Measurements from ENCODE around the gene ASTN2. TPM values are rescaled to one million over a fixed set of nuclear protein-coding genes. Genes with fewer than 3 reads are reported as not detected.

Gene ASTN2
- total RNA-seq, 1 donor from 2014 or later, result 13.6 TPM

DNA sequence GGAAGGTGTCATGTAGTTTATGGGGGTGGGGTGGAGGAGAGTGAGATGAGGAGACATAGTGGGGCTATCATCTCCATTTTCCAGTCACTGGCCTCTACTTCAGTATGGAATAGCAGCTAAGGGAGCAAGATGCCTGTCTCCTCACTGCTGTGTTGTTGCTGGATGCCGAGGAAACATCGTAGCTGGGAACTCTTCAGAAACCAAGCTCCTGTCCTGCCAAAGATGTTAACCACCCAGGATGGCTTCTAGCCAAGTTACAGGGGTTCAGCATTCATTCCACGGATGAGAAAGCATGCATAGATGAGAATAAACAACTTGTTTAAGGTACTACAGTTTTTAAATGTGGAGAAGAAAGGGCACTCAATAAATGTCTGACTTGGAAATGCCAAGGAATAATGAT lies 226.5 kb downstream of the ASTN2 start:
- Histone ChIP-seq H3K4me1 (ENCODE audit: insufficient read depth, low read length) (no peaks in the 10 kb centered on the region), H3K27ac (ENCODE audit: low read depth, low read length) (no peak overlapping the region), H3K27me3 (ENCODE audit: insufficient read depth, low read length) (no peaks in the 10 kb centered on the region), H3K36me3 (ENCODE audit: insufficient read depth, low read length) (no peaks in the 10 kb centered on the region), H3K4me3 (ENCODE audit: insufficient read depth, low read depth, low read length) (no peak overlapping the region), H3K4me2 (ENCODE audit: low read length) (no peak overlapping the region), H4K20me1 (ENCODE audit: insufficient read depth, low read length) (no peaks in the 10 kb centered on the region), H3K9me3 (ENCODE audit: insufficient read depth, low read depth, low read length) (no peaks in the 10 kb centered on the region), H3K79me2 (ENCODE audit: insufficient read depth, low read length) (no peaks in the 10 kb centered on the region), H3K9ac (ENCODE audit: low read length) (no peak overlapping the region), H2AFZ (ENCODE audit: low read depth, low read length) (no peak overlapping the region)
- TF ChIP-seq EZH2 (IDR thresholded peaks at IDR 0.05; ENCODE audit: insufficient read depth, low read length) (no peak), CTCF (IDR thresholded peaks at IDR 0.05; ENCODE audit: insufficient read depth, low read depth, low read length) (no peak)
- Mint-ChIP-seq H3K4me1 (ENCODE audit: low read depth, unreplicated experiment) (peaks cover 17% of the 10 kb centered on the region), H3K36me3 (ENCODE audit: low read depth, unreplicated experiment) (no peaks in the 10 kb centered on the region), H3K9me3 (ENCODE audit: unreplicated experiment) (peaks cover 6% of the 10 kb centered on the region), H3K4me3 (ENCODE audit: unreplicated experiment) (no peak overlapping the region), H3K27me3 (ENCODE audit: low read depth, unreplicated experiment) (no peaks in the 10 kb centered on the region), H3K27ac (ENCODE audit: unreplicated experiment) (no peak overlapping the region)
- DNase-seq (ENCODE audit: low read depth) (no peak), FAIRE-seq (no peak)

DNA sequence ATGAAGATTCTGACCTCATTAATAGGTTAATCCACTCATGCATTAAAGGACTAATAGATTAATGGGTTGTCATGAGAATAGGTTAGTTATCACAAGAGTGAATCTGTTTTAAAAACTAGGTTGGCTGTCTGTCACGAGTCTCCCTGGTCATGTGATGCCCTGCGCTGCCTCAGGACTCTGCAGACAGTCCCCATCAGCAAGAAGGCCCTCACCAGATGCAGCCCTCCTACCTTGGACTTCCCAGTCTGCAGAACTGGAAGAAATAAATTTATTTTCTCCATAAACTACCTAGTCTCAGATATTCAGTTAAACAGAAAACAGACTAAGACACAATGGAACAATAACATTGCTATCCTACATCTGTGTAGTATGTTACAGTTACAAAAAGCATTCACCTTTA lies 227.4 kb downstream of the ASTN2 start:
- H3K9me3 ChIP-seq (ENCODE audit: insufficient read depth, low read depth, low read length), result no peaks in the 10 kb centered on the region
- H3K4me2 ChIP-seq (ENCODE audit: low read length), result no peak overlapping the region
- H3K27me3 ChIP-seq (ENCODE audit: insufficient read depth, low read length), result no peaks in the 10 kb centered on the region
- FAIRE-seq, result no peak
- Mint-ChIP-seq H3K4me1 (ENCODE audit: low read depth, unreplicated experiment) (peaks cover 17% of the 10 kb centered on the region), H3K9me3 (ENCODE audit: unreplicated experiment) (peaks cover 2% of the 10 kb centered on the region), H3K27me3 (ENCODE audit: low read depth, unreplicated experiment) (no peaks in the 10 kb centered on the region), H3K4me3 (ENCODE audit: unreplicated experiment) (no peak overlapping the region), H3K36me3 (ENCODE audit: low read depth, unreplicated experiment) (no peaks in the 10 kb centered on the region), H3K27ac (ENCODE audit: unreplicated experiment) (no peak overlapping the region)
- no peaks in the 10 kb centered on the region for H3K36me3 ChIP-seq (ENCODE audit: insufficient read depth, low read length)
- H3K4me3 ChIP-seq (ENCODE audit: insufficient read depth, low read depth, low read length), result no peak overlapping the region
- no peaks in the 10 kb centered on the region for H3K79me2 ChIP-seq (ENCODE audit: insufficient read depth, low read length)
- no peak overlapping the region for H2AFZ ChIP-seq (ENCODE audit: low read depth, low read length)
- no peaks in the 10 kb centered on the region for H3K4me1 ChIP-seq (ENCODE audit: insufficient read depth, low read length)
- no peaks in the 10 kb centered on the region for H4K20me1 ChIP-seq (ENCODE audit: insufficient read depth, low read length)
- H3K27ac ChIP-seq (ENCODE audit: low read depth, low read length), result no peak overlapping the region
- H3K9ac ChIP-seq (ENCODE audit: low read length), result no peak overlapping the region
- DNase-seq (ENCODE audit: low read depth), result no peak
- TF ChIP-seq EZH2 (IDR thresholded peaks at IDR 0.05; ENCODE audit: insufficient read depth, low read length) (no peak), CTCF (IDR thresholded peaks at IDR 0.05; ENCODE audit: insufficient read depth, low read depth, low read length) (no peak)

DNA sequence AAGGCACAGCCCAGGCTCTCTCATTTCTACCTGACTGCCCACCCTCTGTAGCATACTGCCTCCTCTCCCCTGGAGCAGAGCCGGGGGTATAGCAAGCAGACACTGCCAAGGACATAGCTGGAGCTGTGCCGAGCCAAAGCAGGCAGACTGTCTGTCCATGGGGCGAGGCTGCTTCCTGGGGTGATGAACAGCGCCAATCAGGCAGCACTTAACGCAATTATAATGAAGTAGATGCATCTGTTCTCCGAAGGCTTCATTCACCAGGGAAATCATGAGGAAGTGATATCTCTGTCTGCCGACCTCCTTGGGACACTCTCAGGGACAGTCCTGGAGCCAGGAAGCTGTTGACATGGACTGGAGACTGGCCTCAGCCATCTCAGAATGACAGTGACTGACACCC lies 230.7 kb downstream of the ASTN2 start:
- H3K27me3 ChIP-seq (ENCODE audit: insufficient read depth, low read length), result no peaks in the 10 kb centered on the region
- DNase-seq (ENCODE audit: low read depth) (no peak), FAIRE-seq (no peak)
- no peak overlapping the region for H3K4me2 ChIP-seq (ENCODE audit: low read length)
- no peak overlapping the region for H3K27ac Mint-ChIP-seq (ENCODE audit: unreplicated experiment)
- H3K4me3 ChIP-seq (ENCODE audit: insufficient read depth, low read depth, low read length), result no peak overlapping the region
- no peaks in the 10 kb centered on the region for H3K36me3 ChIP-seq (ENCODE audit: insufficient read depth, low read length)
- H3K4me3 Mint-ChIP-seq (ENCODE audit: unreplicated experiment), result no peak overlapping the region
- no peaks in the 10 kb centered on the region for H3K79me2 ChIP-seq (ENCODE audit: insufficient read depth, low read length)
- H3K27me3 Mint-ChIP-seq (ENCODE audit: low read depth, unreplicated experiment), result no peaks in the 10 kb centered on the region
- H3K27ac ChIP-seq (ENCODE audit: low read depth, low read length), result no peak overlapping the region
- H3K9me3 ChIP-seq (ENCODE audit: insufficient read depth, low read depth, low read length), result peaks cover 12% of the 10 kb centered on the region
- peaks cover 9% of the 10 kb centered on the region for H3K4me1 Mint-ChIP-seq (ENCODE audit: low read depth, unreplicated experiment)
- peaks cover 8% of the 10 kb centered on the region for H3K9me3 Mint-ChIP-seq (ENCODE audit: unreplicated experiment)
- H3K36me3 Mint-ChIP-seq (ENCODE audit: low read depth, unreplicated experiment), result peaks cover 3% of the 10 kb centered on the region
- H3K4me1 ChIP-seq (ENCODE audit: insufficient read depth, low read length), result no peaks in the 10 kb centered on the region
- no peak for TF ChIP-seq CTCF (IDR thresholded peaks at IDR 0.05; ENCODE audit: insufficient read depth, low read depth, low read length)
- no peaks in the 10 kb centered on the region for H4K20me1 ChIP-seq (ENCODE audit: insufficient read depth, low read length)
- H3K9ac ChIP-seq (ENCODE audit: low read length), result no peak overlapping the region
- no peak overlapping the region for H2AFZ ChIP-seq (ENCODE audit: low read depth, low read length)
